ENCODE measurements around the gene COLEC11. TPM values are rescaled to one million over a fixed set of nuclear protein-coding genes. Genes with fewer than 3 reads are reported as not detected.

The COLEC11 gene
- total and polyA plus RNA-seq, 9 of the 15 experiments (the other 6 are each of a cell fraction or from before 2014, with no cell fraction given) = 0.32 to 4.3 (median 1.8) TPM

DNA sequence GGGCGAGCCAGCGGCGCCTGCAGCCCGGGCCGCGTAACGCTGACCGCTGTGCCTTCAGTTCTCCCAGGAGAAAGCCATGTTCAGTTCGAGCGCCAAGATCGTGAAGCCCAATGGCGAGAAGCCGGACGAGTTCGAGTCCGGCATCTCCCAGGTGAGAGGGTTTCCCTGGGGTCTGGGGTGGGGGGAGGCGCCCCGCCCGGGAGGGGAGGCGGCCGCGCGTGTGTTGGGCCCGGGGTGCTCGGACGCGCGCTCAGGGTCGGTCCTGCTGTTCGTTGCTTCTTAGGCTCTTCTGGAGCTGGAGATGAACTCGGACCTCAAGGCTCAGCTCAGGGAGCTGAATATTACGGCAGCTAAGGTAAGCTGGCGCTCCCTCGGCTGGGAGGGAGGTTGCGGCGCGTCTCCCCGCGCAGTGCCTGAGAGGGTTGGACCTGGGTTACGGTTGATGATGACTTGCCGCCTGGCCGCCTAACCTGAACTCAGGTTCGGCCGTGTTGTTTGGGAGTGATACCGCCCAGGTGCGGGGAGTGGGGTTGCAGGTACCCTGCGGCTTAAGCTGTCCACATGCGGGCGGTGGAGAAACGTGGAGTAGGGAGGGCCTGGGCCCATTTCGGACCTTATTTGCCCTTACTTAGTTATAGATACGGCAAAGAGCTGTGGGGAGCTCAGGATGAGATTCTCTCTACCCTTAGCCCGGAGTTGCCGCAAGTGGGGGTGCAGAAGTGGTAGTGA is 19.2 kb upstream of the COLEC11 start (continued):
- TF ChIP-seq, protein P1, sequence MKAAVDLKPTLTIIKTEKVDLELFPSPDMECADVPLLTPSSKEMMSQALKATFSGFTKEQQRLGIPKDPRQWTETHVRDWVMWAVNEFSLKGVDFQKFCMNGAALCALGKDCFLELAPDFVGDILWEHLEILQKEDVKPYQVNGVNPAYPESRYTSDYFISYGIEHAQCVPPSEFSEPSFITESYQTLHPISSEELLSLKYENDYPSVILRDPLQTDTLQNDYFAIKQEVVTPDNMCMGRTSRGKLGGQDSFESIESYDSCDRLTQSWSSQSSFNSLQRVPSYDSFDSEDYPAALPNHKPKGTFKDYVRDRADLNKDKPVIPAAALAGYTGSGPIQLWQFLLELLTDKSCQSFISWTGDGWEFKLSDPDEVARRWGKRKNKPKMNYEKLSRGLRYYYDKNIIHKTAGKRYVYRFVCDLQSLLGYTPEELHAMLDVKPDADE (conservative IDR thresholded peaks at IDR 0.05; ENCODE audit: control insufficient read depth, low read depth, low read length) = no peak
- TF ChIP-seq ZFX (CRISPR knock-in tag; IDR thresholded peaks at IDR 0.05) (peak; percentile 43; the same call in 1 of the 2 replicates), DLX4 (CRISPR knock-in tag; IDR thresholded peaks at IDR 0.05) (no peak), NRF1 (conservative IDR thresholded peaks at IDR 0.05 in 1 of 2, IDR thresholded peaks at IDR 0.05 in 1 of 2) (peak in 1 of 2 experiments; percentile 28; a peak in 1 of 4 replicates), PTRF (tag; IDR thresholded peaks at IDR 0.05) (no peak), ZNF740 (CRISPR knock-in tag; IDR thresholded peaks at IDR 0.05) (peak; percentile 20), ZNF740 (tag; IDR thresholded peaks at IDR 0.05) (no peak), ZNF143 (CRISPR knock-in tag; IDR thresholded peaks at IDR 0.05) (peak; percentile 50; the same call in 1 of the 2 replicates), ARID2 (IDR thresholded peaks at IDR 0.05) (no peak), CHD1 (IDR thresholded peaks at IDR 0.05; ENCODE audit: low read length) (peak; percentile 97), ZNF398 (CRISPR knock-in tag; IDR thresholded peaks at IDR 0.05) (no peak), CBX3 (IDR thresholded peaks at IDR 0.05; ENCODE audit: borderline replicate concordance in 1 of 2, low read length in 2 of 2) (no peak), MXI1 (IDR thresholded peaks at IDR 0.05; ENCODE audit: low read depth, low read length) (no peak), HNRNPLL (IDR thresholded peaks at IDR 0.05; ENCODE audit: low read depth, low read length, poor library complexity, severe bottlenecking) (peak; percentile 30), ZNF224 (CRISPR knock-in tag; IDR thresholded peaks at IDR 0.05) (no peak)
- TF ChIP-seq, protein P2, sequence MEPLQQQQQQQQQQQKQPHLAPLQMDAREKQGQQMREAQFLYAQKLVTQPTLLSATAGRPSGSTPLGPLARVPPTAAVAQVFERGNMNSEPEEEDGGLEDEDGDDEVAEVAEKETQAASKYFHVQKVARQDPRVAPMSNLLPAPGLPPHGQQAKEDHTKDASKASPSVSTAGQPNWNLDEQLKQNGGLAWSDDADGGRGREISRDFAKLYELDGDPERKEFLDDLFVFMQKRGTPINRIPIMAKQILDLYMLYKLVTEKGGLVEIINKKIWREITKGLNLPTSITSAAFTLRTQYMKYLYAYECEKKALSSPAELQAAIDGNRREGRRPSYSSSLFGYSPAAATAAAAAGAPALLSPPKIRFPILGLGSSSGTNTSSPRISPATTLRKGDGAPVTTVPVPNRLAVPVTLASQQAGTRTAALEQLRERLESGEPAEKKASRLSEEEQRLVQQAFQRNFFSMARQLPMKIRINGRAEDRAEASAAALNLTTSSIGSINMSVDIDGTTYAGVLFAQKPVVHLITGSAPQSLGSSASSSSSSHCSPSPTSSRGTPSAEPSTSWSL (CRISPR knock-in tag; IDR thresholded peaks at IDR 0.05; ENCODE audit: borderline replicate concordance) = no peak
- TF ChIP-seq, protein P3, sequence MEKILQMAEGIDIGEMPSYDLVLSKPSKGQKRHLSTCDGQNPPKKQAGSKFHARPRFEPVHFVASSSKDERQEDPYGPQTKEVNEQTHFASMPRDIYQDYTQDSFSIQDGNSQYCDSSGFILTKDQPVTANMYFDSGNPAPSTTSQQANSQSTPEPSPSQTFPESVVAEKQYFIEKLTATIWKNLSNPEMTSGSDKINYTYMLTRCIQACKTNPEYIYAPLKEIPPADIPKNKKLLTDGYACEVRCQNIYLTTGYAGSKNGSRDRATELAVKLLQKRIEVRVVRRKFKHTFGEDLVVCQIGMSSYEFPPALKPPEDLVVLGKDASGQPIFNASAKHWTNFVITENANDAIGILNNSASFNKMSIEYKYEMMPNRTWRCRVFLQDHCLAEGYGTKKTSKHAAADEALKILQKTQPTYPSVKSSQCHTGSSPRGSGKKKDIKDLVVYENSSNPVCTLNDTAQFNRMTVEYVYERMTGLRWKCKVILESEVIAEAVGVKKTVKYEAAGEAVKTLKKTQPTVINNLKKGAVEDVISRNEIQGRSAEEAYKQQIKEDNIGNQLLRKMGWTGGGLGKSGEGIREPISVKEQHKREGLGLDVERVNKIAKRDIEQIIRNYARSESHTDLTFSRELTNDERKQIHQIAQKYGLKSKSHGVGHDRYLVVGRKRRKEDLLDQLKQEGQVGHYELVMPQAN (IDR thresholded peaks at IDR 0.05; ENCODE audit: borderline replicate concordance) = peak; percentile 50; the same call in 1 of the 2 replicates
